ENCODE results near the gene CWC27. TPM values are rescaled to one million over a fixed set of nuclear protein-coding genes. Genes with fewer than 3 reads are reported as not detected.
A peak's percentile ranks its signal among the peaks of the same experiment; 100 is the strongest.
"Not testable (repeated sequence)": the region's sequence is repeated elsewhere in the genome, so short reads cannot be mapped to it uniquely, and the experiment has no call there.

The CWC27 gene
- total RNA-seq, 1 experiment from 2014 or later = 15.4 TPM

DNA sequence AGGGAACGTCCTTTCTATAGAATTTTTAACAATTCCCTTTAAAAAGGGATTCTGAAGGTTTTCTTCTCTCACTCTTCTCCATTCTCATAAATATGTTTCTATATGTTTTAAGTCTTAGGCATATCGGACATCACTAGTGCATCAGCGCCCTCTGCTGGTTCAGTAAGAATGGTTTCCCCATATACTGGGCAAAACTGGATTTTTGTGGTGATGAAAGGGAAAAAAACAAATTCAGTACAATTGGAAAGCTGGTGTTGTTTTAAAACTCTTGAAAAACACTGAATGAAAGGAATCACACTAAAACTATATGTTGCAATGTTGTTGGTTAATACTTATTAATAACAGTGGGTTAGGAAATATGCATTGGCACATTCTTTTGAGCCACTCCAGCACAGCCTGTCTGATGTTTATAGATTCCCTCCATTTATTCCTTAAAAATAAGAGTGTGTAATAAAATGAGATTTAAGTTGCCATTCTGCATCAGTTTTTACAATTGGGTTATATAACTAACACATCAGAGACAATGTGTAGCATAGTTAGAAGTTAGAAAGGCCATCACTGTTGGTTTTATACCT is 15.8 kb downstream of the CWC27 start:
- in situ Hi-C loops (cut with HindIII; ENCODE audit: low sequenced_read_pairs) = no loop called here
- DNase-seq (ENCODE audit: low spot score) = peak; percentile 82

DNA sequence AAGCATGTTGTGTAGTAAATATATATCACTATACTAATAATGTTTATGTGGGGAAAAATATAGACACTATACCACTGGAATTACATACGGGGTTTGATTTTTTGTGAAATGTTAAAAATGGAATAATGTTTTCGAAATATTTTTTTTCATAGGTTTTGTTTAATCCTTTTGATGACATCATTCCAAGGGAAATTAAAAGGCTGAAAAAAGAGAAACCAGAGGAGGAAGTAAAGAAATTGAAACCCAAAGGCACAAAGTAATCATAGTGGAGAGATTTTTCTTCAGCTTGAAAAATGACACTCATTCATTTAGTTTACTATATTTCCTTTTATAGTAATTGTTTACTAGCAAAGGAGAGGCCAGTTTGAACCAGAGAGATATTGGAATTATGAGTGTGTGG is 17.6 kb downstream of the CWC27 start:
- no peak for DNase-seq (ENCODE audit: low spot score)
- in situ Hi-C loops (cut with HindIII; ENCODE audit: low sequenced_read_pairs) = no loop called here

- no peak for DNase-seq (ENCODE audit: low spot score)
- in situ Hi-C loops (cut with HindIII; ENCODE audit: low sequenced_read_pairs) = no loop called here
These were observed 19.4 kb downstream of the CWC27 start for GRCh38 chr5:64788156-64788555.

DNA sequence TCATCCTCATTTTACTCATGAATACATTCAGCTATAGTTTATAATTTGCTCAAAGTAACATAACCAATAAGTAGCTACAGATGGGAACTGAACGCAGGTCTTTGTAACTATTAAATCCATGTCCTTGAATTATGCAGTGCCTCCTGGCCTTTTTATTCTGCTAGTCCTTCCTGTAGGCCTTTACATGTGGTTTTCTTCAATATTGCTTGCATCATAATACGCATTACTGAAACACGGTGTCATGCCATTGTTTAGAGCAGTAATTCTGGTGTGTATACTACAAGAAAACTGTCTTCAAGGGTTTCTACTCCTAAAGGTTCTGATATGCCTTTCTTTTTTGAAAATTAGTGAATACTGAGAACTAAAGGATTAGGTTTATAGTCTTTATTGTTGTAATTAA is 20.7 kb downstream of the CWC27 start:
- DNase-seq (ENCODE audit: low spot score) = no peak
- in situ Hi-C loops (cut with HindIII; ENCODE audit: low sequenced_read_pairs) = no loop called here

- DNase-seq (ENCODE audit: low spot score) = no peak
- in situ Hi-C loops (cut with HindIII; ENCODE audit: low sequenced_read_pairs) = no loop called here
These were observed 21.5 kb downstream of the CWC27 start for GRCh38 chr5:64790210-64790609.

DNA sequence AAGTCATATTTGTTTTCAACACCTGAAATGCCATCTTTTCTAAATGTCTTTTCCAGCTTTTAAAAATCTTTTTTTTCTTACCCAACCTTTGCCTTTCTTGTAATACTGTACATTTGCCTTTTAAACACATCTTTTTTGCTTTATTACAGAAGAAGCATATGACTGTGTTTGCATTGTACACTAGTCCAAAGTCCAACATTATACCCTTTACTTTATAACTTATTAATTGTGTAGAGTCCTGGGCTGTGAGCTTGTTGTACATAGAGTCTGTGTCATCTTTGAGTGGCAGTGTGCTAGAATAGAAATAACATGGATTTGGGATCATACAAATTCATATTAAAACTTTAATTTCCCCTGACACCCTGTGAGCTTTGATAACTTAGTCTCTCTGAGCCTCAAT is 23.7 kb downstream of the CWC27 start:
- in situ Hi-C loops (cut with HindIII; ENCODE audit: low sequenced_read_pairs) = no loop called here
- no peak for DNase-seq (ENCODE audit: low spot score)

GRCh38 chr5:64794053-64794770 is 25.5 kb downstream of the CWC27 start:
- in situ Hi-C loops (cut with HindIII; ENCODE audit: low sequenced_read_pairs) = no loop called here

DNA sequence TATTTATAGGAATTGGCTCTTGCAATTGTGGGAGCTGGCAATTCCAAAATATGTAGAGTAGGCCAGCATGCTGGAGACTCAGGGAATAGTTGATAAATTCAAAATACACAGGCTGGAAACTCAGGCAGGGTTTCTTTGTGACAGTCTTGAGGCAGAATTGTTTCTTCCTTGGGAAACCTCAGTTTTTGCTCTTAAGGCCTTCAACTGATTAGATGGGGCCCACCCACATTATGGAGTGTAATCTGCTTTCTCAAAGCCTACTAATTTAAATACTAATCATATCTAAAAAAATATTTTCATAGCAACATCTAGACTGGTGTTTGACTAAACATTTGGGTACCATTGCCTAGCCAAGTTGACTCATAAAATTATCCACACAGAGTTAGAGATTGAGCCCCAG is 27.6 kb downstream of the CWC27 start:
- in situ Hi-C loops (cut with HindIII; ENCODE audit: low sequenced_read_pairs) = no loop called here
- DNase-seq (ENCODE audit: low spot score) = no peak

More at GRCh38 chr5:64794053-64794770, 25.5 kb downstream of the CWC27 start:
- DNase-seq (ENCODE audit: low spot score) = no peak

DNA sequence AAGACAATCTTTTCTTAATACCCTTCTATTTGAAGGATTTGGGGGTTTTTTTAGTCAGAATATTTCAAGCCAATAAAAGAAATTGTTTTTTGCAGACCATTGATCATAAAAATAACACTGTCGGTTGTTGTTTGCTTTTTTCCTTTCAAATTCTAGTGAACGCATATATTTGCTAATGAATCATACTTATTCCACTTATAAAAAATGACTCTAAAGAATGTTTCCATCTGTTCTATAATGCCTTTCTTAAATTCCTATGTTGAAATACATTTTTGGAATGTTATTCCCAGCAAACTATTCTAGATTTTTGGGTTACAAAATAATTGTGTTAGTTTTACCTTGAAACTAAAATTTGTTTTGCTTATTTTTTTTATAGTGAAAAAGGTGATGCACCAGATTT is 32.2 kb downstream of the CWC27 start:
- no peak for DNase-seq (ENCODE audit: low spot score)
- in situ Hi-C loops (cut with HindIII; ENCODE audit: low sequenced_read_pairs) = no loop called here

- no peak for DNase-seq (ENCODE audit: low spot score)
- in situ Hi-C loops (cut with HindIII; ENCODE audit: low sequenced_read_pairs) = no loop called here
These were observed 37.8 kb downstream of the CWC27 start for GRCh38 chr5:64806537-64806936.

- in situ Hi-C loops (cut with HindIII; ENCODE audit: low sequenced_read_pairs) = no loop called here
- no peak for DNase-seq (ENCODE audit: low spot score)
These were observed 38.8 kb downstream of the CWC27 start for GRCh38 chr5:64807520-64807919.

- in situ Hi-C loops (cut with HindIII; ENCODE audit: low sequenced_read_pairs) = no loop called here
- DNase-seq (ENCODE audit: low spot score) = peak; percentile 63
These were observed 42.4 kb downstream of the CWC27 start for GRCh38 chr5:64811050-64811640.

GRCh38 chr5:64814073-64814472 is 45.3 kb downstream of the CWC27 start:
- in situ Hi-C loops (cut with HindIII; ENCODE audit: low sequenced_read_pairs) = no loop called here
- no peak for DNase-seq (ENCODE audit: low spot score)

DNA sequence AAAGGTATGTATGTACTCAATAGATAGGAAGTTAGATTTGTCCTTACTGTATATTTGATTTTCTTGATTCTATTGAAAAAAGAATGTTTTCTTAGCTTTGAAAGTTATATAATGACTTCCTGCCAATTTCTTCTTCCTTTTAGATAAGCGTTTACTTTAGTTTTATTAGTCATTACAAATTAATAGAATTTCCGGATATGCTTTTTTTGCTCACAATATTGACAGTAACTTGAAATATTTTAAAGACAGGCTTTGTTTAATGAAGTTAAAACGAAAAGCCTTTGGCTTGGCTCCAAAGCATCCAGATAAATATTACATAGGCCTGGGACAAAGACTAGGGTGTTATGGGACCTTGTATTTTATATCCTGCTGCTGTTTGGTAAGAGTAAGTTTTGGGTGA is 49.5 kb downstream of the CWC27 start:
- DNase-seq (ENCODE audit: low spot score) = no peak
- in situ Hi-C loops (cut with HindIII; ENCODE audit: low sequenced_read_pairs) = no loop called here

DNA sequence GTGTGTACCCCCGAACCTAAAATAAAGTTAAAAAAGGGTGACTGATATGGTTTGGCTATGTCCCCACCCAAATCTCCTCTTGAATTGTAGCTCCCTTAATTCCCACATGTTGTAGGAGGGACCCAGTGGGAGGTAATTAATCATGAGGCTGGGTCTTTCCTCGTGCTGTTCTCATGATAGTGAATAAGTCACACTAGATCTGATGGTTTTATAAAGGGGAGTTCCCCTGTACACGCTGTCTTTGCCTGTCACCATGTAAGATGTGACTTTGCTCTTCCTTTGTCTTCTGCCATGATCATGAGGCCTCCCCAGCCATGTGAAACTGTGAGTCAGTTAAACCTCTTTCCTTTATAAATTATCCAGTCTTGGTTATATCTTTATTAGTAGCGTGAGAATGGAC is 50.6 kb downstream of the CWC27 start:
- in situ Hi-C loops (cut with HindIII; ENCODE audit: low sequenced_read_pairs) = not testable (repeated sequence)

GRCh38 chr5:64822320-64822719 is 53.6 kb downstream of the CWC27 start:
- DNase-seq (ENCODE audit: low spot score) = no peak
- in situ Hi-C loops (cut with HindIII; ENCODE audit: low sequenced_read_pairs) = no loop called here

More for the DNA sequence above, 50.6 kb downstream of the CWC27 start:
- not testable (repeated sequence) for DNase-seq (ENCODE audit: low spot score)

GRCh38 chr5:64826541-64826940 is 57.8 kb downstream of the CWC27 start:
- in situ Hi-C loops (cut with HindIII; ENCODE audit: low sequenced_read_pairs) = no loop called here
- no peak for DNase-seq (ENCODE audit: low spot score)

DNA sequence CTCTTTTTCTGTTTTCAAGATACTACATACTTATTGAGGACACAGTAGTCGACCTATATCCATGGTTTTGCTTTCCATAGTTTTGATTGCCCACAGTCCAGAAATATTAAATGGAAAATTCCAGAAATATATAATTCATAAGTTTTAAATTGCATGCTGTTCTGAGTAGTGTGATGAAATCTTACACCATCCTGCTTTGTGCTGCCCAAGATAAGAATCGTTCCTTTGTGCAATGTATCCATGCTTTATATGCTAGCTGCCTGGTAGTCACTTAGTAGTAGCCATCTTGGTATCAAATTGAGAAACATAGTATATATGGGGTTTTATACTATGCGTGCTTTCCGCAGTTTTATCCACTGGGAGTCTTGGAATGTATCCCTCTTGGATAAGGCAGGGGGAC is 59.0 kb downstream of the CWC27 start:
- in situ Hi-C loops (cut with HindIII; ENCODE audit: low sequenced_read_pairs) = no loop called here
- DNase-seq (ENCODE audit: low spot score) = no peak

- DNase-seq (ENCODE audit: low spot score); in situ Hi-C loops (cut with HindIII; ENCODE audit: low sequenced_read_pairs): not testable (repeated sequence)
These were observed 61.9 kb downstream of the CWC27 start for GRCh38 chr5:64830650-64831049.

GRCh38 chr5:64831996-64832395 is 63.3 kb downstream of the CWC27 start:
- in situ Hi-C loops (cut with HindIII; ENCODE audit: low sequenced_read_pairs) = no loop called here

DNA sequence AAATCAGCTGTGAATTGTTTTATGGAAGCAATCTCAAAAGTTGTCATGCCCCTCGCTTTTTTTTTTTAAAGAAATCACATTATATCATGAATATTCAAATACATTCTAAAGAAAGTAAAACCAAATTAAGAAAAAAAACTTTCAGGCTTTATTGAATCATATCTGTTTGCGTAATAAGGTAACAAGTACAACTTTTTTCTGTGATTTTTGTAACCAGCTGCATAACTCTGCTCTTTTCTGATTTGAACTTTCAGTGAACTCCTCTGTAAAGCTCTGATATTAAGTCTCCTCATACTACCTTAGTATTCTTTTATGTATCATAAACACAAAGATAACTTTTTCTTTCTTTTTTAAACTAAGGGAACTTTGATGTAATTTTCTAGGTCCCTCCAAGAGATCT is 65.3 kb downstream of the CWC27 start:
- DNase-seq (ENCODE audit: low spot score) = no peak
- in situ Hi-C loops (cut with HindIII; ENCODE audit: low sequenced_read_pairs) = no loop called here

More at GRCh38 chr5:64831996-64832395, 63.3 kb downstream of the CWC27 start:
- DNase-seq (ENCODE audit: low spot score) = no peak
